Effector memory CD8-positive, alpha-beta T cell (primary cell): Measurements from ENCODE around the gene OCEL1.

Experiments
- ATAC-seq: fragments of 150-1000 bp; cut with Tn5 transposase; replicated peaks from 2 replicates; pipeline ENCODE4 v1.10.0; 2021; ENCODE audit warnings: mild to moderate bottlenecking, moderate library complexity
- DNase-seq, 3 experiments: peaks; one replicate each; pipeline ENCODE4 v3.0.0; 2021
- H3K27ac Mint-ChIP-seq, 2 donors: one replicate each; pipeline ENCODE4 v1.8.0; 2022; ENCODE audit warnings: mild to moderate bottlenecking in 2 of 2, mixed read lengths in 2 of 2, moderate library complexity in 2 of 2
- H3K27me3 Mint-ChIP-seq, 2 donors: one replicate each; pipeline ENCODE4 v1.8.0; 2022; ENCODE audit warnings: mixed read lengths in 2 of 2
- H3K36me3 Mint-ChIP-seq: one replicate; pipeline ENCODE4 v1.8.0; 2022; ENCODE audit warnings: mild to moderate bottlenecking, moderate library complexity, mixed read lengths; ENCODE audit not compliant: insufficient read depth
- H3K4me1 Mint-ChIP-seq, 2 donors: one replicate each; pipeline ENCODE4 v1.8.0; 2022; ENCODE audit warnings: low read depth in 2 of 2, mixed read lengths in 2 of 2
- H3K4me3 Mint-ChIP-seq, 2 donors: one replicate each; pipeline ENCODE4 v1.8.0; 2022; ENCODE audit warnings: mild to moderate bottlenecking in 2 of 2, mixed read lengths in 2 of 2, moderate library complexity in 2 of 2
- H3K9me3 Mint-ChIP-seq, 2 donors: one replicate each; pipeline ENCODE4 v1.8.0; 2022; ENCODE audit warnings: mixed read lengths in 2 of 2

The OCEL1 gene

DNA sequence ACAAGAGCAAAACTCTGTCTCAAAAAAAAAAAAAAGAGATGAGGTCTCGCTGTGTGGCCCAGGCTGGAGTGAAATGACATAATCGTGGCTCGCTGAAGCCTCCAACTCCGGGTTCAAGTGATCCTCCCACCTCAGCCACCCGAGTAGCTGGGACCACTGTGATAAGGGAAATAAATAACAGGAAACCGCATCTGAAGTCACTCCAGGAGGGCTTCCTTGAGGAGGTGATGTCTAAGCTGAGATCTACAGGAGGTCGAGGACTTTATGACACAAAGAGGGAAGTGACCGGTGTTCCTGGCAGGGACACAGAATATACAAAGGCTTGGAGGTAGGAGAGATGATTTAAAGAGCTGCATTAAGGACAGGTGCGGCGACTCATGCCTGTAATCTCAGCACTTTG is 28.6 kb downstream of the OCEL1 start:
- H3K4me1 Mint-ChIP-seq = no peaks in the 10 kb centered on the region

GRCh38 chr19:17255150-17255621 is 29.2 kb downstream of the OCEL1 start:
- Mint-ChIP-seq H3K9me3 (no peaks in the 10 kb centered on the region), H3K27me3 (no peaks in the 10 kb centered on the region), H3K27ac (no peak overlapping the region), H3K4me1 (no peaks in the 10 kb centered on the region), H3K36me3 (peaks cover 2% of the 10 kb centered on the region), H3K4me3 (no peak overlapping the region)
- DNase-seq (no peak), ATAC-seq (no peak)

More for the DNA sequence above, 28.6 kb downstream of the OCEL1 start:
- Mint-ChIP-seq H3K27me3 (no peaks in the 10 kb centered on the region), H3K9me3 (no peaks in the 10 kb centered on the region), H3K36me3 (peaks cover 2% of the 10 kb centered on the region), H3K27ac (no peak overlapping the region), H3K4me3 (no peak overlapping the region)
- DNase-seq = no peak
- no peak for ATAC-seq

- Mint-ChIP-seq H3K4me3 (no peak overlapping the region), H3K4me1 (peaks cover 6% of the 10 kb centered on the region in 2 donors), H3K27me3 (no peaks in the 10 kb centered on the region), H3K36me3 (peaks cover 2% of the 10 kb centered on the region), H3K9me3 (no peaks in the 10 kb centered on the region), H3K27ac (no peak overlapping the region)
- DNase-seq = no peak
- ATAC-seq = no peak
These were observed 30.1 kb downstream of the OCEL1 start for GRCh38 chr19:17256130-17256529.

DNA sequence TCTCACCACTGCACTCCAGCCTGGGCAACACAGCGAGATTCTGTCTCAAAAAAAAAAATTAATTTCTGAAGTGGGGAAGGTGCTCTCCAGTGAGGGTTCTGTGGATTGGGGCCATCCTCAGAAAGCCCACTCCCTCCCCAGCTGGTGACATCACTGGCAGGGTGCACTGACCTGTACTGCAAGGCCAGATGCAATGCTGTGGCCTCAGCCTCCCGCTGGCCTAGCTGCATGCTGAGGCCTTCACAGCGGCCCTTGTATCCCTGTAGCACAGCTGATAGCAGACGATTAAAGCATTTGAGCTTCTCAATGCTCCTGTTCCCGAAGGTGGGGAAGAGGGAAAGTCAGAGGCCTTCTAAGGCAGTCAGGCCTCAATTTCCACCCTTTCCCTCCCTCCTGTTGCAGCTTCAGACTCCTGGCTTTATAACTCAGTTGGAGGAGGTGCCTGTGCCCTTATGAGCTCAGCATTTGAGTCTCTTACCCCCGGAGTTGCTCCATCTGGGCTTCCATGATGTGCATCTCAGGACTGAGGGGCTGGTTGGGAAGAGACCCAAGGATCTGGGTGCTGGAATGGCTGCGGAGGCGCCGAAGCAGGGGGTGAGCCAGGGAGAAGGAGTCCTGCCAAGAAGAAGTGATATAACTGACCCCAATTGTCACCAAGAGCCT is 33.2 kb downstream of the OCEL1 start:
- Mint-ChIP-seq H3K4me1 (peaks cover 6% of the 10 kb centered on the region in 2 donors), H3K27me3 (no peaks in the 10 kb centered on the region), H3K9me3 (no peaks in the 10 kb centered on the region), H3K27ac (no peak overlapping the region), H3K36me3 (no peaks in the 10 kb centered on the region), H3K4me3 (no peak overlapping the region)
- ATAC-seq = no peak
- no peak for DNase-seq

- H3K4me1 Mint-ChIP-seq = peaks cover 6% of the 10 kb centered on the region in 2 donors
- ATAC-seq (no peak), DNase-seq (no peak)
- no peaks in the 10 kb centered on the region for H3K36me3 Mint-ChIP-seq
- H3K9me3 Mint-ChIP-seq = no peaks in the 10 kb centered on the region
- no peak overlapping the region for H3K4me3 Mint-ChIP-seq
- no peak overlapping the region for H3K27ac Mint-ChIP-seq
- H3K27me3 Mint-ChIP-seq = no peaks in the 10 kb centered on the region
These were observed 33.9 kb downstream of the OCEL1 start for GRCh38 chr19:17259934-17260333.

DNA sequence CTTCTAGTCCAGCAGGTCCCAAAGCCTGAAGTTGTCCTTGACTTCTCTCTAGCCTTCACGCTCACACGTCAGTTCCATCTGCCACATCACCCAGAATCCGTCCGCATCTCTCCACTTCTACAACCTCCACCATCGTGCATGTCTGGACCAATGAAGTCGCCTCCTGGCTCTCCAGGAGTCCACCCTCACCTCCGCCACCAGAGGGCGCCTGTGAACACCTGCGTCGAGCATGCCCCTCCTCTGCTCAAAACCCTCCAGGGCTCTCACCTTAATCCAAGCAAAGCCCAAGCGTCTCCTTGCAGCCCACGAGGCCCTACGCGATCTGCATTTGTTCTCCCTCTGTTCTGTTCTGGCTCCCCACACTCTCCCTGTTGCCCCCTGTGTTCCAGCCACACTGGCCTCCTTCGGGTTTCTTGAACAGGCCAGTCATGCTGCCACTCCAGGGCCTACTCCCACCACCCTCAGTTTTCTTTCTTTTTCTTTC is 34.9 kb downstream of the OCEL1 start:
- H3K27me3 Mint-ChIP-seq = no peaks in the 10 kb centered on the region
- no peaks in the 10 kb centered on the region for H3K9me3 Mint-ChIP-seq
- no peak overlapping the region for H3K4me3 Mint-ChIP-seq
- DNase-seq (peak; percentile 85 to 91 (median 87)), ATAC-seq (peak; percentile 100)
- H3K27ac Mint-ChIP-seq = no peak overlapping the region
- peaks cover 6% of the 10 kb centered on the region in 2 donors for H3K4me1 Mint-ChIP-seq
- H3K36me3 Mint-ChIP-seq = no peaks in the 10 kb centered on the region

GRCh38 chr19:17262557-17262956 is 36.5 kb downstream of the OCEL1 start:
- no peaks in the 10 kb centered on the region for H3K27me3 Mint-ChIP-seq
- H3K4me3 Mint-ChIP-seq = no peak overlapping the region
- no peaks in the 10 kb centered on the region for H3K9me3 Mint-ChIP-seq
- DNase-seq (no peak), ATAC-seq (no peak)
- peak overlapping the region in 1 of 2 donors; percentile 39 for H3K27ac Mint-ChIP-seq
- peaks cover 9% of the 10 kb centered on the region for H3K36me3 Mint-ChIP-seq
- H3K4me1 Mint-ChIP-seq = peaks cover 12 to 13% of the 10 kb centered on the region in 2 donors

DNA sequence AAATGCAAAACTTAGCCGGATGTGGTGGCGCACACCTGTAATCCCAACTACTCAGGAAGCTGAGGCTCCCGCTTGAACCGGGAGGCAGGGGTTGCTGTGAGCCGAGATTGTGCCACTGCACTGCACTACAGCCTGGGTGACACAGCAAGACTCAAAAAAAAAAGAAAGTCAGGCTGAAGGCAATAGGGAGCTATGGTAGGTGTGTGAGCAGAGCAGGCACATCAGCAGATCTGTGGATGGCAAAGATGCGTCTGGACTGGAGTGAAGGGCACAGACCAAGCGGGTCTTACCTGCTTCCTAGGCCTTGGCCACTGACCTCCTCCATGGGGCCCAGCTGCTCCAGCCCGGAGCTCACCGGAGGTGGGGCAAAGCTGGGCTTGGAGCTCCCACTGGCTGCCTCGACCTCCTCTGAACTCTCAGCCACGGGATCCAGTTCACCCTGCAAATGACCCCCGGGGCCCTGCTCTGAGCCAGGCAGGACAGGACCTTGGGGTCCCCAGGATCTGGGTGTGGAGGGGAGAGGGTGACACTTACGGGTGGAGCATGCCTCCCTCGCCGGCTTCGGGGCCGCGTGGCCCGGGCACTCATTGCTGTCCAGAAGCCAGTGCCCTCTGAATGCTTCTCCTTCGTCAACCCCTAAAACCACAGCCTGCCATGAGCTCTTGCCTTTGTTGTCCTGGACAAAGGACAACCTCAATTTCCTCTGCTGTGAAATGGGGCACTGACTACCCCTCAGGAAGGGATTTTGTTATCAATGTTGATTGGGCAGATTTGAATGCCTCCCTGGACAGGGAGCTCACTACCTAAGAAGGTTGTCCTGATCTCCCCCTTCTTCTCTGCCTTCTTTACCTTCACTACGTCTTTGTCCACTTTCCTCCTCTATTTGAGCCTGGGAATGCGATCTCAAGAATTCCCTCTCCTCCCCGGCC is 38.0 kb downstream of the OCEL1 start:
- H3K9me3 Mint-ChIP-seq = no peaks in the 10 kb centered on the region
- DNase-seq (no peak), ATAC-seq (no peak)
- peaks cover 11% of the 10 kb centered on the region for H3K36me3 Mint-ChIP-seq
- peaks cover 17 to 19% of the 10 kb centered on the region in 2 donors for H3K4me1 Mint-ChIP-seq
- no peak overlapping the region for H3K27ac Mint-ChIP-seq
- H3K27me3 Mint-ChIP-seq = no peaks in the 10 kb centered on the region
- H3K4me3 Mint-ChIP-seq = peak overlapping the region in 1 of 2 donors; percentile 34

DNA sequence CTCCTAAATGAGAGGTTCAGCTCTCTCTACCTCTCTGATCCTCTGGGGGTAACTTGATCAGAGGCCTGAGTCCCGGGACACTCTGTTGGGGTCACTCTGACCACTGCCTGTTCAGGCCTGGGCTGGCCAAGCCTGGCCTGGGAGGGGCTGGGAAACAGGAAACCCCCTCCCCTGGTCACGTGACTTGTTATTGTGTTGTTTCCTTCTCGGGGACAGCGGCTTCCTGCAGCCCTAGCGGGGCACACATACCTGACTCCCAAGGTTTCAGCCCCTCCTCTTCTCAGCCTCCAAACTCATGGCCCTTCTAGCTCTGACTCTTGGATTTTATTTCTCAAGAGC is 38.6 kb downstream of the OCEL1 start, which contains the start of gene USHBP1:
Gene USHBP1, minus strand, starts transcription at position 105 of the 339 bp plus-strand sequence. CDS start 446 bp downstream, outside the sequence.
- no peaks in the 10 kb centered on the region for H3K9me3 Mint-ChIP-seq
- no peaks in the 10 kb centered on the region for H3K27me3 Mint-ChIP-seq
- H3K36me3 Mint-ChIP-seq = peaks cover 16% of the 10 kb centered on the region
- H3K27ac Mint-ChIP-seq = no peak within 1 kb of the TSS
- ATAC-seq (no peak), DNase-seq (no peak)
- peaks cover 17 to 19% of the 10 kb centered on the region in 2 donors for H3K4me1 Mint-ChIP-seq
- peak within 1 kb of the TSS in 1 of 2 donors; percentile 34 for H3K4me3 Mint-ChIP-seq

- no peak overlapping the region for H3K27ac Mint-ChIP-seq
- peaks cover 12 to 13% of the 10 kb centered on the region in 2 donors for H3K4me1 Mint-ChIP-seq
- no peak overlapping the region for H3K4me3 Mint-ChIP-seq
- H3K27me3 Mint-ChIP-seq = no peaks in the 10 kb centered on the region
- ATAC-seq (no peak), DNase-seq (no peak)
- H3K36me3 Mint-ChIP-seq = peaks cover 30% of the 10 kb centered on the region
- H3K9me3 Mint-ChIP-seq = no peaks in the 10 kb centered on the region
These were observed 40.0 kb downstream of the OCEL1 start for GRCh38 chr19:17266026-17266425.

DNA sequence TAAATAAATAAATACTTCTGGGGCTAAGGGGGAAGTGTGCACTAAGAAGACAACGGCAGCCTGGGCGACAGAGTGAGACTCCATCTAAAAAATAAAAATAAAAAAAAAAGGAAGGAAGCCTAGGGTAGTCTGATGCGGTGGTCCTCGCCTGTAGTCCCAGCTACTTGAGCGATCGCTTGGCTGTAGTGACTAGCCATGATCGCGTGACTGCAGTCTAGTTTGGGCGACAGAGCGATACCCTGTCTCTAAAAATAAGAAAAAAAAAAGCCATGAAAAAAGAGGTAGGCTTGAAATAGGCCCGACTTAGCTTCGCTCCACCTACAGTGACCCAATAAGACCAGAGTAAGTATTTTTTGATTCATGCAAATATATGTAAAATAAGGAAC is 40.6 kb downstream of the OCEL1 start:
- peak overlapping the region; percentile 32 to 84 for H3K27ac Mint-ChIP-seq
- no peaks in the 10 kb centered on the region for H3K27me3 Mint-ChIP-seq
- ATAC-seq (no peak), DNase-seq (no peak)
- no peaks in the 10 kb centered on the region for H3K9me3 Mint-ChIP-seq
- peak overlapping the region; percentile 71 to 83 for H3K4me3 Mint-ChIP-seq
- H3K4me1 Mint-ChIP-seq = peaks cover 13% of the 10 kb centered on the region in 2 donors
- peaks cover 36% of the 10 kb centered on the region for H3K36me3 Mint-ChIP-seq

- ATAC-seq (peak; percentile 91), DNase-seq (peak; percentile 90 to 93 (median 91))
- Mint-ChIP-seq H3K36me3 (peaks cover 42% of the 10 kb centered on the region), H3K4me3 (peak within 1 kb of the TSS; percentile 71 to 83), H3K9me3 (no peaks in the 10 kb centered on the region), H3K27ac (peak within 1 kb of the TSS; percentile 32 to 84), H3K4me1 (peaks cover 13% of the 10 kb centered on the region in 2 donors), H3K27me3 (no peaks in the 10 kb centered on the region)
These were observed 41.2 kb downstream of the OCEL1 start, which contains the start of gene BABAM1 for GRCh38 chr19:17266975-17267788. Gene BABAM1 (plus strand): TSS chr19:17267443. CDS start chr19:17268807, 1,364 bp downstream.

DNA sequence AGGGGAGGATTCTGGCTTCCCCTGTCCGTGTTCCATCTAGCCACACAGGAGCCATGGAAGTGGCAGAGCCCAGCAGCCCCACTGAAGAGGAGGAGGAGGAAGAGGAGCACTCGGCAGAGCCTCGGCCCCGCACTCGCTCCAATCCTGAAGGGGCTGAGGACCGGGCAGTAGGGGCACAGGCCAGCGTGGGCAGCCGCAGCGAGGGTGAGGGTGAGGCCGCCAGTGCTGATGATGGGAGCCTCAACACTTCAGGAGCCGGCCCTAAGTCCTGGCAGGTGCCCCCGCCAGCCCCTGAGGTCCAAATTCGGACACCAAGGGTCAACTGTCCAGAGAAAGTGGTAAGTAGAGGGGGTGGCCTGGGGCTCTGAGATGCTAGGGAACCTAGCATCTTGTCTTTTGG is 42.7 kb downstream of the OCEL1 start:
- H3K4me3 Mint-ChIP-seq = peak overlapping the region; percentile 71 to 83
- H3K27ac Mint-ChIP-seq = no peak overlapping the region
- no peak for ATAC-seq
- peaks cover 52% of the 10 kb centered on the region for H3K36me3 Mint-ChIP-seq
- H3K4me1 Mint-ChIP-seq = peaks cover 13% of the 10 kb centered on the region in 2 donors
- no peaks in the 10 kb centered on the region for H3K27me3 Mint-ChIP-seq
- no peaks in the 10 kb centered on the region for H3K9me3 Mint-ChIP-seq
- no peak for DNase-seq
